Thoracic aorta (tissue), 2 donors: ENCODE results near the gene JUN. TPM values are rescaled to one million over a fixed set of nuclear protein-coding genes. Genes with fewer than 3 reads are reported as not detected.

Experiments used
- ATAC-seq: fragments of 150-250 bp; one replicate; pipeline ENCODE4 v1.8.0; 2017; ENCODE audit warnings: low read depth; ENCODE audit not compliant: insufficient number of reproducible peaks, low FRiP score
- DNase-seq: peaks from one replicate; pipeline ENCODE4 v3.0.0-alpha.2; 2020; ENCODE audit warnings: low spot score
- H3K27ac ChIP-seq, 2 donors: fragments of 200-600 bp; sonication (generic); 1 replicate in 1 of 2; 2 replicates in 1 of 2; pipeline ENCODE4 v1.5.1; 2016; ENCODE audit warnings: mild to moderate bottlenecking in 2 of 2, moderate library complexity in 2 of 2
- H3K27me3 ChIP-seq: fragments of 200-600 bp; sonication (generic); replicated peaks from 2 replicates; pipeline ENCODE4 v1.6.0; 2016; ENCODE audit warnings: mild to moderate bottlenecking; ENCODE audit not compliant: insufficient read depth
- H3K36me3 ChIP-seq: fragments of 200-600 bp; sonication (generic); one replicate; pipeline ENCODE4 v1.5.1; 2016
- H3K4me1 ChIP-seq, 2 donors: fragments of 200-600 bp; sonication (generic); 1 replicate in 1 of 2; 2 replicates in 1 of 2; pipeline versions ENCODE4 v1.5.1 to v1.6.0; 2016; ENCODE audit warnings: low read depth in 2 of 2, mild to moderate bottlenecking in 1 of 2; ENCODE audit not compliant: control insufficient read depth in 1 of 2
- H3K4me3 ChIP-seq: fragments of 200-600 bp; sonication (generic); 2 replicates; pipeline ENCODE4 v1.5.1; 2016; ENCODE audit warnings: mild to moderate bottlenecking
- H3K9me3 ChIP-seq: fragments of 200-600 bp; sonication (generic); 2 replicates; pipeline ENCODE4 v1.5.1; 2016
- CTCF ChIP-seq: fragments of 200-600 bp; sonication (generic); IDR thresholded peaks from one replicate; pipeline ENCODE4 v1.5.1; 2019; ENCODE audit warnings: antibody characterized with exemption
- total RNA-seq, 2 donors: library from RNA; depleted of rRNA; stranded (reverse); fragments of >200 nt; gene quantifications; one replicate each; pipeline versions ENCODE4 v1.1.0 to v1.2.3, GENCODE V29; 2016

The JUN gene
- total RNA-seq, 2 donors from 2014 or later = 132 to 396 TPM

DNA sequence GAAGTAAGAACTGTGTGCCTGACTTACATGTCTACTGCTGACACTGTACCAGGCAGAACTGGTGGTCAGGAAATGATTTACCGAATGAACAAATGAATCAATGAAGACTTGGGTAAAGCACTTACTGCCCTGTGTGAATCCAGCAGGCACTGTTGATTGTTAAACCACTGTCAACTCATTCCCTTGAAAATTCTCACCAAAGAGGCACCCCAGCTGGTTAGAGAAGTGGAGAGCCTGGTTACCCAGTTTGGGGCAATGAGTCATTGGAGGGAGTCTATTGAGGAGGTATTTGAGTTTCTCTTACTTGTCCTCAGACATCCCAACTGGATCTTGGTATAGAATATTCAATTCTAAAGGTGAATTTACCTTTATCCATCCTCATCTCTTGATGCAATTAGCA is 34.2 kb downstream of the JUN start:
- H3K36me3 ChIP-seq = no peaks in the 10 kb centered on the region
- no peak overlapping the region for H3K4me3 ChIP-seq
- H3K27ac ChIP-seq = no peak overlapping the region
- DNase-seq (no peak), ATAC-seq (no peak)
- no peaks in the 10 kb centered on the region for H3K9me3 ChIP-seq
- no peak for TF ChIP-seq CTCF
- no peaks in the 10 kb centered on the region for H3K27me3 ChIP-seq
- peaks cover 2 to 16% of the 10 kb centered on the region in 2 donors for H3K4me1 ChIP-seq

DNA sequence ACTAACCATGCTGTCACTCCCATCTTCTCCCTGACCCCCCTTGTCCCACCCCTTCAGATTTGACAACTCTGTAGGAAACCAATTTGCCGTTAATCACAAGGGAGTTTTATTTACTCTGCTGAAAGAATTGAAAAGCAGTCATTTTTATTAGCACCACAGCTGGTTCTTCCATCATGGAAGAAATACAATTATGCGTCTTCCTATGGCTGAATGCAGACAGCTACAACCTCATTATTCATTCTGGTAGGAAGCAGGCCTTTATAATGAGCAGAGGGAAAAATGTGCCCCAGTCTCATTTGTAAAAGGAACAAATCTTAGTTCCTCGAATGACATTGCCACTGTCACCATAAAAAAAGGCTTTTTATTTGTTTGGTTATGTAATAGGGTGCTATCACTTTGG is 35.2 kb downstream of the JUN start:
- Histone ChIP-seq H3K27ac (no peak overlapping the region), H3K9me3 (no peaks in the 10 kb centered on the region), H3K27me3 (no peaks in the 10 kb centered on the region), H3K4me3 (no peak overlapping the region), H3K4me1 (peaks cover 0 to 6% of the 10 kb centered on the region in 2 donors), H3K36me3 (no peaks in the 10 kb centered on the region)
- DNase-seq = no peak
- TF ChIP-seq CTCF = no peak
- ATAC-seq = no peak

GRCh38 chr1:58746757-58747156 is 37.1 kb downstream of the JUN start:
- H3K27me3 ChIP-seq = no peaks in the 10 kb centered on the region
- no peak for ATAC-seq
- H3K4me1 ChIP-seq = no peaks in the 10 kb centered on the region
- no peak overlapping the region for H3K27ac ChIP-seq
- H3K4me3 ChIP-seq = no peak overlapping the region
- DNase-seq = no peak
- no peaks in the 10 kb centered on the region for H3K36me3 ChIP-seq
- no peak for TF ChIP-seq CTCF
- no peaks in the 10 kb centered on the region for H3K9me3 ChIP-seq

GRCh38 chr1:58746182-58746581 is 37.7 kb downstream of the JUN start:
- Histone ChIP-seq H3K36me3 (no peaks in the 10 kb centered on the region), H3K4me1 (no peaks in the 10 kb centered on the region), H3K9me3 (no peaks in the 10 kb centered on the region), H3K4me3 (no peak overlapping the region), H3K27me3 (no peaks in the 10 kb centered on the region), H3K27ac (no peak overlapping the region)
- ATAC-seq (no peak), DNase-seq (no peak)
- no peak for TF ChIP-seq CTCF

DNA sequence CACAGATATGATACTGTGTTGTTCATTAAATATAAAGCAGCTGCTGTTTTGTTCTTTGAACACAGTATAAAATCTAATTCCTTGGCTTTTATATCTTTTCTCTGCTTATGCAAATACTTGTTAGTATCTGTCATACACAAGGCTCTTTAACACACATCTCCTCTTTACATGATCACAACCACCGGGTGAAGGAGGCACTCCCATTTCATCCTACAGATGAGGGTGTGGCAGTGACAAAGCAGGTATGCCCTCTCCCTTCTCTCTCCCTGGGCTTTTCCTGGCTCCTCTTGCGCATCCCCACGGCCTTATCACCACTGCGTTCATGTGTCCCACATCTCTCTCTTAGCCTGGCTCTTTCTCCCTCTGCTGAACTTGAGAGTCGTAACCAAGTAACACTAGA is 38.2 kb downstream of the JUN start:
- DNase-seq = no peak
- Histone ChIP-seq H3K4me3 (no peak overlapping the region), H3K4me1 (no peaks in the 10 kb centered on the region), H3K36me3 (no peaks in the 10 kb centered on the region), H3K9me3 (no peaks in the 10 kb centered on the region), H3K27me3 (no peaks in the 10 kb centered on the region), H3K27ac (no peak overlapping the region)
- no peak for ATAC-seq
- TF ChIP-seq CTCF = no peak
